ENCODE results near the gene PVALB. TPM values are rescaled to one million over a fixed set of nuclear protein-coding genes. Genes with fewer than 3 reads are reported as not detected.

Gene PVALB
- total and polyA plus RNA-seq, 10 of the 15 experiments (the other 5 are each of a cell fraction or from before 2014, with no cell fraction given), result not detected

GRCh38 chr22:36829370-36830002 lies 12.7 kb upstream of the PVALB start:
- H3K79me2 ChIP-seq (ENCODE audit: control insufficient read depth, insufficient read depth, low read length), result no peaks in the 10 kb centered on the region
- no TSS peak for BruUV-seq (replicated peaks)

More at GRCh38 chr22:36829370-36830002, 12.7 kb upstream of the PVALB start:
- no peak for TF ChIP-seq SRF (IDR thresholded peaks at IDR 0.05; ENCODE audit: low read depth in 2 of 2, low read length in 2 of 2)
- TF ChIP-seq, protein P1, sequence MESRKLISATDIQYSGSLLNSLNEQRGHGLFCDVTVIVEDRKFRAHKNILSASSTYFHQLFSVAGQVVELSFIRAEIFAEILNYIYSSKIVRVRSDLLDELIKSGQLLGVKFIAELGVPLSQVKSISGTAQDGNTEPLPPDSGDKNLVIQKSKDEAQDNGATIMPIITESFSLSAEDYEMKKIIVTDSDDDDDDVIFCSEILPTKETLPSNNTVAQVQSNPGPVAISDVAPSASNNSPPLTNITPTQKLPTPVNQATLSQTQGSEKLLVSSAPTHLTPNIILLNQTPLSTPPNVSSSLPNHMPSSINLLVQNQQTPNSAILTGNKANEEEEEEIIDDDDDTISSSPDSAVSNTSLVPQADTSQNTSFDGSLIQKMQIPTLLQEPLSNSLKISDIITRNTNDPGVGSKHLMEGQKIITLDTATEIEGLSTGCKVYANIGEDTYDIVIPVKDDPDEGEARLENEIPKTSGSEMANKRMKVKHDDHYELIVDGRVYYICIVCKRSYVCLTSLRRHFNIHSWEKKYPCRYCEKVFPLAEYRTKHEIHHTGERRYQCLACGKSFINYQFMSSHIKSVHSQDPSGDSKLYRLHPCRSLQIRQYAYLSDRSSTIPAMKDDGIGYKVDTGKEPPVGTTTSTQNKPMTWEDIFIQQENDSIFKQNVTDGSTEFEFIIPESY (IDR thresholded peaks at IDR 0.05), result no peak
- no peak for TF ChIP-seq MYB (IDR thresholded peaks at IDR 0.05; ENCODE audit: borderline replicate concordance, low read depth, low read length)
- no peak for TF ChIP-seq SIX5 (IDR thresholded peaks at IDR 0.05; ENCODE audit: low read depth, low read length, severe bottlenecking)
- no peak for TF ChIP-seq RB1 (IDR thresholded peaks at IDR 0.05; ENCODE audit: borderline replicate concordance)
- no peak for TF ChIP-seq KAT2A (conservative IDR thresholded peaks at IDR 0.05; ENCODE audit: control insufficient read depth, low read depth, low read length)
- TF ChIP-seq RUNX3 (IDR thresholded peaks at IDR 0.05; ENCODE audit: low read length), result no peak
- no peak for TF ChIP-seq PKNOX1 (IDR thresholded peaks at IDR 0.05)
- no peak for TF ChIP-seq GATAD2B (conservative IDR thresholded peaks at IDR 0.05; ENCODE audit: low read depth)
- no peak for TF ChIP-seq MXI1 (IDR thresholded peaks at IDR 0.05; ENCODE audit: low read depth, low read length)
- no peak for TF ChIP-seq HSF1 (IDR thresholded peaks at IDR 0.05; ENCODE audit: low read depth, low read length)
- TF ChIP-seq CHD1 (IDR thresholded peaks at IDR 0.05; ENCODE audit: low read depth, low read length), result no peak
- no peak for TF ChIP-seq NFYA (IDR thresholded peaks at IDR 0.05; ENCODE audit: borderline replicate concordance, low read depth, low read length)
- TF ChIP-seq NRF1 (conservative IDR thresholded peaks at IDR 0.05; ENCODE audit: low read depth, low read length), result no peak
- TF ChIP-seq ESRRA (IDR thresholded peaks at IDR 0.05; ENCODE audit: low read length), result no peak
- TF ChIP-seq PAX8 (IDR thresholded peaks at IDR 0.05), result no peak
- TF ChIP-seq, protein P2, sequence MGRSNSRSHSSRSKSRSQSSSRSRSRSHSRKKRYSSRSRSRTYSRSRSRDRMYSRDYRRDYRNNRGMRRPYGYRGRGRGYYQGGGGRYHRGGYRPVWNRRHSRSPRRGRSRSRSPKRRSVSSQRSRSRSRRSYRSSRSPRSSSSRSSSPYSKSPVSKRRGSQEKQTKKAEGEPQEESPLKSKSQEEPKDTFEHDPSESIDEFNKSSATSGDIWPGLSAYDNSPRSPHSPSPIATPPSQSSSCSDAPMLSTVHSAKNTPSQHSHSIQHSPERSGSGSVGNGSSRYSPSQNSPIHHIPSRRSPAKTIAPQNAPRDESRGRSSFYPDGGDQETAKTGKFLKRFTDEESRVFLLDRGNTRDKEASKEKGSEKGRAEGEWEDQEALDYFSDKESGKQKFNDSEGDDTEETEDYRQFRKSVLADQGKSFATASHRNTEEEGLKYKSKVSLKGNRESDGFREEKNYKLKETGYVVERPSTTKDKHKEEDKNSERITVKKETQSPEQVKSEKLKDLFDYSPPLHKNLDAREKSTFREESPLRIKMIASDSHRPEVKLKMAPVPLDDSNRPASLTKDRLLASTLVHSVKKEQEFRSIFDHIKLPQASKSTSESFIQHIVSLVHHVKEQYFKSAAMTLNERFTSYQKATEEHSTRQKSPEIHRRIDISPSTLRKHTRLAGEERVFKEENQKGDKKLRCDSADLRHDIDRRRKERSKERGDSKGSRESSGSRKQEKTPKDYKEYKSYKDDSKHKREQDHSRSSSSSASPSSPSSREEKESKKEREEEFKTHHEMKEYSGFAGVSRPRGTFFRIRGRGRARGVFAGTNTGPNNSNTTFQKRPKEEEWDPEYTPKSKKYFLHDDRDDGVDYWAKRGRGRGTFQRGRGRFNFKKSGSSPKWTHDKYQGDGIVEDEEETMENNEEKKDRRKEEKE (IDR thresholded peaks at IDR 0.05), result no peak
- ATAC-seq (no peak), FAIRE-seq (no peak), DNase-seq (ENCODE audit: low read depth, low spot score) (no peak)
- H3K4me2 ChIP-seq (ENCODE audit: control insufficient read depth, insufficient read depth), result no peak overlapping the region
- H3K9me3 ChIP-seq (replicated peaks; ENCODE audit: control insufficient read depth, insufficient read depth, low read length), result no peaks in the 10 kb centered on the region; the same call in 2 of the 3 replicates
- H3K36me3 ChIP-seq (ENCODE audit: control insufficient read depth in 2 of 2, insufficient read depth in 2 of 2, low read length in 1 of 2), result no peaks in the 10 kb centered on the region
- intact Hi-C loops (cut with micrococcal nuclease; ENCODE audit: unreplicated experiment) (no loop called here), in situ Hi-C loops (cut with MboI) (no loop called here)
- H2AFZ ChIP-seq (ENCODE audit: control insufficient read depth, low read depth, low read length), result no peak overlapping the region
- RAD21 ChIA-PET (ENCODE audit: unreplicated experiment), result no interaction called here
- SMC1A ChIA-PET (ENCODE audit: uncharacterized antibody, unreplicated experiment), result no interaction called here
- peaks cover 2% of the 10 kb centered on the region; the same call in 1 of the 2 replicates for H3K4me1 ChIP-seq (ENCODE audit: control insufficient read depth, insufficient read depth, low read length)
- CTCF ChIA-PET, result interaction anchor here (1.0 kb wide), 1 partner anchor 27 kb away, joined by 3 read pairs; no protein-coding TSS in a partner anchor
- H4K20me1 ChIP-seq (ENCODE audit: control insufficient read depth, insufficient read depth), result no peaks in the 10 kb centered on the region
- peaks cover 0 to 3% of the 10 kb centered on the region in 2 experiments; a peak in 1 of 4 replicates for H3K27me3 ChIP-seq (replicated peaks in 1 of 2; ENCODE audit: control insufficient read depth in 2 of 2, insufficient read depth in 2 of 2, low read length in 1 of 2)
- 78% methylated on average over 5 of the region's 5 CpGs for WGBS (ENCODE audit: insufficient coverage, insufficient replicate concordance, low lambda C conversion rate, missing lambda C conversion rate)
- no peak overlapping the region for H3K9ac ChIP-seq (ENCODE audit: control insufficient read depth, insufficient read depth, low read length)
- POLR2A ChIA-PET, result no interaction called here
- no peak overlapping the region for H3K4me3 ChIP-seq
- no peak overlapping the region for H3K27ac ChIP-seq (ENCODE audit: control insufficient read depth, insufficient read depth)

All from GM12878 (cell line).